ENCODE results near the gene PPM1L.

The PPM1L gene

GRCh38 chr3:160941885-160942494 lies 186.0 kb downstream of the PPM1L start:
- Histone ChIP-seq H3K27me3 (ENCODE audit: control insufficient read depth in 1 of 2, insufficient read depth in 2 of 2, low read length in 2 of 2) (no peaks in the 10 kb centered on the region), H3K36me3 (ENCODE audit: control insufficient read depth in 1 of 2, insufficient read depth in 2 of 2, low read length in 2 of 2) (no peaks in the 10 kb centered on the region), H3K27ac (ENCODE audit: low read depth, low read length) (no peak overlapping the region), H3K9me3 (ENCODE audit: control insufficient read depth in 1 of 2, low read length in 2 of 2) (no peaks in the 10 kb centered on the region), H3K4me1 (ENCODE audit: control insufficient read depth in 1 of 2, insufficient read depth in 2 of 2, low read length in 2 of 2) (no peaks in the 10 kb centered on the region), H3K9ac (ENCODE audit: low read depth in 1 of 2, low read length in 2 of 2) (no peak overlapping the region), H3K4me3 (ENCODE audit: low read depth in 1 of 2, low read length in 2 of 2) (no peak overlapping the region)

- H3K27me3 ChIP-seq (ENCODE audit: control insufficient read depth in 1 of 2, insufficient read depth in 2 of 2, low read length in 2 of 2): no peaks in the 10 kb centered on the region
- H3K9me3 ChIP-seq (ENCODE audit: control insufficient read depth in 1 of 2, low read length in 2 of 2): no peaks in the 10 kb centered on the region
- no peaks in the 10 kb centered on the region for H3K36me3 ChIP-seq (ENCODE audit: control insufficient read depth in 1 of 2, insufficient read depth in 2 of 2, low read length in 2 of 2)
- no peak overlapping the region for H3K9ac ChIP-seq (ENCODE audit: low read depth in 1 of 2, low read length in 2 of 2)
- no peak overlapping the region for H3K4me3 ChIP-seq (ENCODE audit: low read depth in 1 of 2, low read length in 2 of 2)
- no peak overlapping the region for H3K27ac ChIP-seq (ENCODE audit: low read depth, low read length)
- no peaks in the 10 kb centered on the region for H3K4me1 ChIP-seq (ENCODE audit: control insufficient read depth in 1 of 2, insufficient read depth in 2 of 2, low read length in 2 of 2)
These were observed 188.0 kb downstream of the PPM1L start for GRCh38 chr3:160943996-160944395.

GRCh38 chr3:160945336-160945735 lies 189.3 kb downstream of the PPM1L start:
- Histone ChIP-seq H3K9ac (ENCODE audit: low read depth in 1 of 2, low read length in 2 of 2) (no peak overlapping the region), H3K9me3 (ENCODE audit: control insufficient read depth in 1 of 2, low read length in 2 of 2) (no peaks in the 10 kb centered on the region), H3K4me1 (ENCODE audit: control insufficient read depth in 1 of 2, insufficient read depth in 2 of 2, low read length in 2 of 2) (no peaks in the 10 kb centered on the region), H3K27me3 (ENCODE audit: control insufficient read depth in 1 of 2, insufficient read depth in 2 of 2, low read length in 2 of 2) (no peaks in the 10 kb centered on the region), H3K27ac (ENCODE audit: low read depth, low read length) (no peak overlapping the region), H3K4me3 (ENCODE audit: low read depth in 1 of 2, low read length in 2 of 2) (no peak overlapping the region), H3K36me3 (ENCODE audit: control insufficient read depth in 1 of 2, insufficient read depth in 2 of 2, low read length in 2 of 2) (no peaks in the 10 kb centered on the region)

- Histone ChIP-seq H3K27me3 (ENCODE audit: control insufficient read depth in 1 of 2, insufficient read depth in 2 of 2, low read length in 2 of 2) (no peaks in the 10 kb centered on the region), H3K4me3 (ENCODE audit: low read depth in 1 of 2, low read length in 2 of 2) (no peak overlapping the region), H3K36me3 (ENCODE audit: control insufficient read depth in 1 of 2, insufficient read depth in 2 of 2, low read length in 2 of 2) (no peaks in the 10 kb centered on the region)
These were observed 192.2 kb downstream of the PPM1L start for GRCh38 chr3:160948273-160948672.

GRCh38 chr3:160949460-160949859 lies 193.4 kb downstream of the PPM1L start:
- Histone ChIP-seq H3K9ac (ENCODE audit: low read depth in 1 of 2, low read length in 2 of 2) (no peak overlapping the region), H3K4me3 (ENCODE audit: low read depth in 1 of 2, low read length in 2 of 2) (no peak overlapping the region)

More at GRCh38 chr3:160948273-160948672, 192.2 kb downstream of the PPM1L start:
- Histone ChIP-seq H3K9ac (ENCODE audit: low read depth in 1 of 2, low read length in 2 of 2) (no peak overlapping the region), H3K27ac (ENCODE audit: low read depth, low read length) (no peak overlapping the region), H3K9me3 (ENCODE audit: control insufficient read depth in 1 of 2, low read length in 2 of 2) (no peaks in the 10 kb centered on the region), H3K4me1 (ENCODE audit: control insufficient read depth in 1 of 2, insufficient read depth in 2 of 2, low read length in 2 of 2) (no peaks in the 10 kb centered on the region)

GRCh38 chr3:160950542-160950941 lies 194.5 kb downstream of the PPM1L start:
- H3K36me3 ChIP-seq (ENCODE audit: control insufficient read depth in 1 of 2, insufficient read depth in 2 of 2, low read length in 2 of 2): no peaks in the 10 kb centered on the region
- no peak overlapping the region for H3K4me3 ChIP-seq (ENCODE audit: low read depth in 1 of 2, low read length in 2 of 2)
- no peak overlapping the region for H3K9ac ChIP-seq (ENCODE audit: low read depth in 1 of 2, low read length in 2 of 2)
- no peaks in the 10 kb centered on the region for H3K9me3 ChIP-seq (ENCODE audit: control insufficient read depth in 1 of 2, low read length in 2 of 2)
- H3K27me3 ChIP-seq (ENCODE audit: control insufficient read depth in 1 of 2, insufficient read depth in 2 of 2, low read length in 2 of 2): no peaks in the 10 kb centered on the region
- H3K27ac ChIP-seq (ENCODE audit: low read depth, low read length): no peak overlapping the region
- no peaks in the 10 kb centered on the region for H3K4me1 ChIP-seq (ENCODE audit: control insufficient read depth in 1 of 2, insufficient read depth in 2 of 2, low read length in 2 of 2)

More at GRCh38 chr3:160949460-160949859, 193.4 kb downstream of the PPM1L start:
- no peak overlapping the region for H3K27ac ChIP-seq (ENCODE audit: low read depth, low read length)
- no peaks in the 10 kb centered on the region for H3K36me3 ChIP-seq (ENCODE audit: control insufficient read depth in 1 of 2, insufficient read depth in 2 of 2, low read length in 2 of 2)
- no peaks in the 10 kb centered on the region for H3K9me3 ChIP-seq (ENCODE audit: control insufficient read depth in 1 of 2, low read length in 2 of 2)
- H3K27me3 ChIP-seq (ENCODE audit: control insufficient read depth in 1 of 2, insufficient read depth in 2 of 2, low read length in 2 of 2): no peaks in the 10 kb centered on the region
- no peaks in the 10 kb centered on the region for H3K4me1 ChIP-seq (ENCODE audit: control insufficient read depth in 1 of 2, insufficient read depth in 2 of 2, low read length in 2 of 2)

- no peaks in the 10 kb centered on the region for H3K36me3 ChIP-seq (ENCODE audit: control insufficient read depth in 1 of 2, insufficient read depth in 2 of 2, low read length in 2 of 2)
- H3K9ac ChIP-seq (ENCODE audit: low read depth in 1 of 2, low read length in 2 of 2): no peak overlapping the region
- H3K27ac ChIP-seq (ENCODE audit: low read depth, low read length): no peak overlapping the region
- H3K27me3 ChIP-seq (ENCODE audit: control insufficient read depth in 1 of 2, insufficient read depth in 2 of 2, low read length in 2 of 2): no peaks in the 10 kb centered on the region
- no peaks in the 10 kb centered on the region for H3K4me1 ChIP-seq (ENCODE audit: control insufficient read depth in 1 of 2, insufficient read depth in 2 of 2, low read length in 2 of 2)
- H3K4me3 ChIP-seq (ENCODE audit: low read depth in 1 of 2, low read length in 2 of 2): no peak overlapping the region
- H3K9me3 ChIP-seq (ENCODE audit: control insufficient read depth in 1 of 2, low read length in 2 of 2): no peaks in the 10 kb centered on the region
These were observed 194.9 kb downstream of the PPM1L start for GRCh38 chr3:160950954-160951353.

GRCh38 chr3:160951642-160952487 lies 195.8 kb downstream of the PPM1L start:
- Histone ChIP-seq H3K4me3 (ENCODE audit: low read depth in 1 of 2, low read length in 2 of 2) (no peak overlapping the region), H3K9ac (ENCODE audit: low read depth in 1 of 2, low read length in 2 of 2) (no peak overlapping the region), H3K9me3 (ENCODE audit: control insufficient read depth in 1 of 2, low read length in 2 of 2) (no peaks in the 10 kb centered on the region), H3K4me1 (ENCODE audit: control insufficient read depth in 1 of 2, insufficient read depth in 2 of 2, low read length in 2 of 2) (no peaks in the 10 kb centered on the region), H3K36me3 (ENCODE audit: control insufficient read depth in 1 of 2, insufficient read depth in 2 of 2, low read length in 2 of 2) (no peaks in the 10 kb centered on the region), H3K27me3 (ENCODE audit: control insufficient read depth in 1 of 2, insufficient read depth in 2 of 2, low read length in 2 of 2) (no peaks in the 10 kb centered on the region), H3K27ac (ENCODE audit: low read depth, low read length) (no peak overlapping the region)

- no peaks in the 10 kb centered on the region for H3K9me3 ChIP-seq (ENCODE audit: control insufficient read depth in 1 of 2, low read length in 2 of 2)
- no peaks in the 10 kb centered on the region for H3K4me1 ChIP-seq (ENCODE audit: control insufficient read depth in 1 of 2, insufficient read depth in 2 of 2, low read length in 2 of 2)
- no peak overlapping the region for H3K27ac ChIP-seq (ENCODE audit: low read depth, low read length)
- H3K27me3 ChIP-seq (ENCODE audit: control insufficient read depth in 1 of 2, insufficient read depth in 2 of 2, low read length in 2 of 2): no peaks in the 10 kb centered on the region
- no peak overlapping the region for H3K9ac ChIP-seq (ENCODE audit: low read depth in 1 of 2, low read length in 2 of 2)
- no peaks in the 10 kb centered on the region for H3K36me3 ChIP-seq (ENCODE audit: control insufficient read depth in 1 of 2, insufficient read depth in 2 of 2, low read length in 2 of 2)
- no peak overlapping the region for H3K4me3 ChIP-seq (ENCODE audit: low read depth in 1 of 2, low read length in 2 of 2)
These were observed 197.7 kb downstream of the PPM1L start for GRCh38 chr3:160953686-160954085.

GRCh38 chr3:160956785-160957184 lies 200.8 kb downstream of the PPM1L start:
- no peaks in the 10 kb centered on the region for H3K36me3 ChIP-seq (ENCODE audit: control insufficient read depth in 1 of 2, insufficient read depth in 2 of 2, low read length in 2 of 2)
- no peak overlapping the region for H3K9ac ChIP-seq (ENCODE audit: low read depth in 1 of 2, low read length in 2 of 2)
- no peaks in the 10 kb centered on the region for H3K4me1 ChIP-seq (ENCODE audit: control insufficient read depth in 1 of 2, insufficient read depth in 2 of 2, low read length in 2 of 2)
- H3K27me3 ChIP-seq (ENCODE audit: control insufficient read depth in 1 of 2, insufficient read depth in 2 of 2, low read length in 2 of 2): no peaks in the 10 kb centered on the region
- H3K4me3 ChIP-seq (ENCODE audit: low read depth in 1 of 2, low read length in 2 of 2): no peak overlapping the region
- H3K9me3 ChIP-seq (ENCODE audit: control insufficient read depth in 1 of 2, low read length in 2 of 2): no peaks in the 10 kb centered on the region
- no peak overlapping the region for H3K27ac ChIP-seq (ENCODE audit: low read depth, low read length)
